Measurements from ENCODE around the gene NPS. TPM values are rescaled to one million over a fixed set of nuclear protein-coding genes. Genes with fewer than 3 reads are reported as not detected.

Gene NPS, protein sequence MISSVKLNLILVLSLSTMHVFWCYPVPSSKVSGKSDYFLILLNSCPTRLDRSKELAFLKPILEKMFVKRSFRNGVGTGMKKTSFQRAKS
- total RNA-seq = not detected

DNA sequence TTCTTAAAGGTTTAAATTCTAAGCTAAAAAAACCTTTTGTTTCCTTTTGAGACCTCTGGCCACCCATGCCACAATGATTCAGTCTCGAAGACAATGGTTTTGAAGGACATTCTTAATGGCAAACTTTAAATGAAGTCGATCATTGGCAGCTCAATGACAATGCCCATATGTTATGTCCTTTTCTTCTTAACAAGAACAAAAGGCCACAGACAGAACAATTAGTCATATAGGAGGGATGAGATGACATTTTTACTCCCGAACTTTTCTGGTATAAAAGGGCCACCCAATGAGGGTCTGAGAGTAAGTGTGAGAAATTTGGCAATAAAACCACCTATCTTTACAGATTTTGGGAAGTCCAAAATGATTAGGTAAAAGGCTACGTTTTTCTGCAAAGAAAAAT is at the start of gene NPS:
TSS of gene NPS (plus strand) at position 301 of the 400 bp plus-strand sequence. CDS start at position 361, 60 bp downstream.
- DNase-seq (ENCODE audit: low read depth in 2 of 3, low spot score in 2 of 3) = no peak

- DNase-seq (ENCODE audit: low read depth in 2 of 3, low spot score in 2 of 3) = no peak
Observed at GRCh38 chr10:127500127-127500526, 49.0 kb upstream of the NPS start.

- DNase-seq (ENCODE audit: low read depth in 2 of 3, low spot score in 2 of 3) = no peak
Observed at GRCh38 chr10:127506094-127506493, 43.0 kb upstream of the NPS start.

DNA sequence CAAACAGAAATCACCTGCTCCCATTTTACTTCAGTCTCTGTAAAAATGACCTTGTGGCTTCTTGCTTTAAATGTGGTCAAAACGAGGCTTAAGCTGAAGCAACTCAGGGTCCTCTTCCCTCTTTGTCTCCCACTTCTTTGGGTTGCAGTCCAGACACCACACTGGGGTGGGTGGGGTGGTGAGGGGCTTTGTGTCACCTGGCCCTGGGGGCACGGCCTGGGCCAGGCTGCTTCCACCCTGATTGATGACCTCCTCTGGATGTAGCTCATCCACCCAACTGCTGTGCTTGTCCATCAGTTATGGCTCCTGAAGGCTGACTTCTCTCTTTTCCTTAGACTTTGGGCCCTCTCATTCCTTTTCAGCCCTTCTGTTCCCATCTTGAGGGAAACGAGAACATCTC is 26.8 kb upstream of the NPS start:
- no peak for DNase-seq (ENCODE audit: low read depth in 2 of 3, low spot score in 2 of 3)

- DNase-seq (ENCODE audit: low read depth in 2 of 3, low spot score in 2 of 3) = no peak
Observed at GRCh38 chr10:127523476-127523875, 25.6 kb upstream of the NPS start.

GRCh38 chr10:127524229-127524628 is 24.9 kb upstream of the NPS start:
- DNase-seq (ENCODE audit: low read depth in 2 of 3, low spot score in 2 of 3) = no peak

DNA sequence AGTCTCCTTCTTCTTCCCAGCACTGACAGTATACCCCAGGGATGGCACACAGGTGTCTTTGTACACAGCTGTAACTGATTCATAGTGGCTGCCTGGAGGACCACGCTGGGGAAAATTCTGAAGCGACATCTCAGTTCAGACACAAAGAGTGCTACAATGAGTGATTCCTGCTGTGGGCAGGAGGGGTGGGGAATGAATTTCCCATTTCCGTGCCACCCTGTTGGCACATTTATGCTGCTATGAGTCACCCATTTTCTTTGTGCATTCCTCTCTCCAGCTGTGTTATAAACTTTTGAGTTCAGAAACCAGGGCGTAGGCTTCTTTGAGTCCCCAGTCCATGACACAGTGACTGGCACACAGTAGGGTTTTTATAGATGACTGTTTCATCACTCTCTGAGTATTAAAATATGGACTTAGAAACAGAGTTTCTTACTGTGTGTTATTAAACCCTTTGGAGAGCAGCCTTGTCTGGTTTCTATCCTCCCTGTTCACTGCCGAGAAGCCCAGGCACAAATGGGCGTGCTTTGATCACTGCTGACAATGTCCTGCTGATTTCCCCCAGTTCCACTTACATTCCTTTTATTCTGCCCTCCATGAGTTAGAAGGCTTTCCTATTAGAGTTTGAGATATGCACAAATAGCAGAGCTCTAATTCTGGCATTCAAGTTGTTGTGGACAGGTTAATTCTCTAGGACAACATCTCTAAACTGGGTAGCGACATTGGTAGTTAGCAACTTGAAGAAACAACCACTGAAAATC is 24.0 kb upstream of the NPS start:
- no peak for DNase-seq (ENCODE audit: low read depth in 2 of 3, low spot score in 2 of 3)

DNA sequence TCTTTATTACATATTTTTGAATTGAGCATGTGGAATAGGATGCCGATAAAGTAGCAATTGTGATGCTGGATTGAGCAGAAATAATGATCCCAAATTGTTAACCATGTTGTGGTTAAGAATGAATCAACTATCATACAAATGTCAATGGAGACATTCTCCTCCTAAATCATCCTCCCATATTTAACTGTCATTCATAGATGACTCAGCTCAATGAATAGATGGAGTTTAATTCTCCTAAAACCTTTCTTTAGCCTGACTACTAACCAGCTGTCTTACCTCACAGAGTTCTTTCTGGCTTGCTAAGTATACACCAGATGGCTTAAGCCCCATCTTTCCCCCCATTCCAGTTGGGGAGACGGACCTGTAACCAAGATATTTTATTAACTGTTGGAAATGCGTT is 23.4 kb upstream of the NPS start:
- no peak for DNase-seq (ENCODE audit: low read depth in 2 of 3, low spot score in 2 of 3)

- no peak for DNase-seq (ENCODE audit: low read depth in 2 of 3, low spot score in 2 of 3)
Observed at GRCh38 chr10:127526161-127526560, 22.9 kb upstream of the NPS start.

DNA sequence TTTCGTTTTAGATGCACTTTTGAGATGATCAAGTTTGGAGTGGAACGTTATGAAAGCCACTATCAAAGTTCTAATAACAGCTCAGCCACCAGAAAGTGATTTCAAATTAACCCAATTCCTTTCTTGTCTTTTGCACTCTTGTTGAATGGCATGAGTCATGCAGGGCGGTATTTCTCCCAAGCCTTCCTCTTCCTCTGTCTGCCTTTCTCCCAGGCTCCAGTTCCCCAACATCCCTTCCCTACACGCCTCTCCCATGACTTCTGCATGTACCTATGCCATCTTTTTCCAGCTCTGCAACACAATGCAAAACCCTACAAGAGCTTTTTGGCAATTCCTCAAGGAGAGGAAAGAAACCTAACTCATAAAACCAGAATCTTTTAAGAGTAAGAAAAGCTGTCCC is 21.8 kb upstream of the NPS start:
- DNase-seq (ENCODE audit: low read depth in 2 of 3, low spot score in 2 of 3) = no peak

DNA sequence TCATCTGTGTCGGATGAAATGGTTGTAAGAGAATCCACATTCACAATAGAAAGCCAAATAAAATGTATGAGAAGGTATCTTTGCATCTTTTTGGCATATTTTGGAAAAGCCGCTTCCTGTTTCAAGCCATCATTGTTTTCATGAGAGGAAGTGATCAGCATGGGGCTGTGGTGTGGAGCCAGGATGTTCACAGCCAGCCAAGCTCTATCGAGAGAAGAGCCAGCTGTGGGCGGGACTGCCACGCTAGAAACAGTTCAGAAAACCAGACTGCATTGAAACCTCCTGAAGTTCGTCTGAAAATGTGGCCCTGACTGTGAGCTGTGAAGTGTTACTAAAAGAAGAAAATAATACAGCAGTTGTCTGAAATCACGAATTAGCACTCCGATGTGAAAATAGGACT is 21.2 kb upstream of the NPS start:
- DNase-seq (ENCODE audit: low read depth in 2 of 3, low spot score in 2 of 3) = no peak

DNA sequence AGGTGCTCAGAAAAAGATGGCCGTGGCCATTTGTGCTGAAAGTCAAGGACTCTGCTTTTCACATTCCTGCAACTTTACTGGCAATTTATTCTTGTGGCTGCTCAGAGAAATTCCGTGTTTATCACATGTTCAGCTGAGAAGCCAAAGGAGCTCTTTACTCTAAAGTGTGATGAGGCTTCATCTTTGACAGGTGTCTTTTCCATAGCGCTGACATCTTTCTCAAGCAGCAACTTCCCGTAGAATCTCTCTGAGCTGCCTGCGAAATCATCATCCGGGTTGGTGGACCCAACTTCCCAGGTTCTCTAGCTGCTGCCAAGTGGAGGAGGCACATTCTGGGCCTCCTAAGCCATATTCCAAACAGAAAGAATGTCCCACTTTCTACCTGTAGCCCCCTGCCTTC is 16.9 kb upstream of the NPS start:
- no peak for DNase-seq (ENCODE audit: low read depth in 2 of 3, low spot score in 2 of 3)

- DNase-seq (ENCODE audit: low read depth in 2 of 3, low spot score in 2 of 3) = no peak
Observed at GRCh38 chr10:127532659-127533058, 16.4 kb upstream of the NPS start.

DNA sequence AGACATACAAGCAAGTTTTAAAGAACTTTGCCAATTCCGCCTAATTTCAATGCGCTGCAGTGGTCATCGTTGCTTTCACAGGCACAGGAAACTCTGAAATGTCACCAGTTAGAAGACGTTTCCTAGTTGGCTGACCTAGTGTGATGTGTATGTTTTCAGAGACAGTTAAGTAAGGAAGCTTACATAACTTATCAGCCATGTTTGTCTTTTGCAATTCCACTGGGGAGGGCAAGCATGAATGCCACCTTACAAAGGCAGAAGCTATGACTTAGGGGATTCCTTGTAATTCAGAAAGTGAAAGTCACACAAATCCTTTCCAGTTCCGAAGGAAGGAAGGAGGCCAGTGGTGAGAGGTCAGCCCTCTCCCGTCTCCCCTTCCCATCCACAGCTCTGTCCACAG is 15.0 kb upstream of the NPS start:
- no peak for DNase-seq (ENCODE audit: low read depth in 2 of 3, low spot score in 2 of 3)

GRCh38 chr10:127534496-127534895 is 14.6 kb upstream of the NPS start:
- no peak for DNase-seq (ENCODE audit: low read depth in 2 of 3, low spot score in 2 of 3)

GRCh38 chr10:127535802-127536515 is 13.2 kb upstream of the NPS start:
- DNase-seq (ENCODE audit: low read depth in 2 of 3, low spot score in 2 of 3) = no peak

- no peak for DNase-seq (ENCODE audit: low read depth in 2 of 3, low spot score in 2 of 3)
Observed at GRCh38 chr10:127536972-127537760, 11.9 kb upstream of the NPS start.

DNA sequence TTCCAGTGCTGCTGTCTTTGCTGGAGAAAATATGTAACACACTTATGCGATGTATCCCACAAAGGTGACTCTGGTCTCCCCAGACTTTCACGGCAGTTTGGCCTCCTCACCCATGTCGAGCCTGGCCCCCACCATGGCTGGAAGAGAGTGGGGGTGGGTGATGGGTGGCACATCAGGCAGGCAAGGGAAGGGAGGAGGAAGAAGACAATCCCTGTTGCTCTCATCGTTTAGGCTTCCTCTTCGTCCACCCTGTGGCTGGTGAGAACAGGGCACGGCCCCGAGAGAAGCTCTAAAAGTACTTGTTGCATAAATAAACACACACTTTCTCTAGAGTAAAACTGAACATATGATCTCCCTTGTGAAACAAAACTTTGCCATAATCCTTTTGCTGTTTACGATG is 11.2 kb upstream of the NPS start:
- DNase-seq (ENCODE audit: low read depth in 2 of 3, low spot score in 2 of 3) = no peak

DNA sequence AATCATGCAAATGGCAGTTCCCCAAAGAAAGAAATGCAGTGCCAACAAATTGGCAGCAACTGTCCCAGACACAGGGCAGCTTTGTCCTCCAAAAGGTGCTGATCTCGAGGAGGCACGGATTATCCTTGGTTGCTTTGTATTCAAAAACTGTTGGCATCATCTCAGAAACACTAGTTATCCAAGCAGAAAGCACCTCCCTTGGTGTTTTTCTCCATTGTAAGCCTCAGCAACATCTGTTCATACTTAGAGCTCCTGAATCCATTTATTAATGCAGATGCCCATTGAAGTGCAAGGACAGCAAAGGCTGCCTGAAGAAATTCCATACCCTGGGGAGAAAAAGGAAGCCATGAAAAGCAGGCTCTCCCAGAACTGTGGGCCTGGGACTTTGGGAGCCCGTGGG is 1.1 kb upstream of the NPS start:
- no peak for DNase-seq (ENCODE audit: low read depth in 2 of 3, low spot score in 2 of 3)

GRCh38 chr10:127550861-127551260 is 1.8 kb downstream of the NPS start:
- DNase-seq (ENCODE audit: low read depth in 2 of 3, low spot score in 2 of 3) = no peak

DNA sequence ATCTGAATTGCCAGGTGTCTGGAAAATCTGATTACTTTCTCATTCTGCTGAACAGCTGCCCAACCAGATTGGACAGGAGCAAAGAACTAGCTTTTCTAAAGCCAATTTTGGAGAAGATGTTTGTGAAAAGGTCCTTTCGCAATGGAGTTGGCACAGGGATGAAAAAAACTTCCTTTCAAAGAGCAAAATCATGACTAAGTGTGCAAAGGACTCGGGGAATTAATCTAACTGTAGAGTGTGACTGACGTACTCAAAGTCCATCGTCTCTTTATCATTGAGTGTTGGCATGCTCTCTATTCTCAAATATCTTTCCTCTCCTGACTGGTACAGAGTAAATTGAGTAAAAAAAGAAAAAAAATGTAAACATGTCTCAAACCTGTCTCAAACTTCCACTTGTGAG is 3.3 kb downstream of the NPS start:
- no peak for DNase-seq (ENCODE audit: low read depth in 2 of 3, low spot score in 2 of 3)

All from hematopoietic multipotent progenitor cell (in vitro differentiated cells).